K562 (cell line): ENCODE measurements around the gene COPS8. TPM values are rescaled to one million over a fixed set of nuclear protein-coding genes. Genes with fewer than 3 reads are reported as not detected.

Source experiments
- ATAC-seq: fragments of 200-7000 bp; cut with Tn5 transposase; 3 replicates; pipeline ENCODE4 v1.9.1; 2020; ENCODE audit warnings: moderate library complexity
- BruUV-seq: library from RNA; stranded (reverse); fragments of 400-500 nt; replicated peaks from 2 replicates; lab custom pipeline; 2021; lab: Mats Ljungman, UMichigan
- CTCF ChIA-PET: fragments of 300-600 bp; formaldehyde crosslinking; extraction: SDS; loops from one replicate; lab custom pipeline; 2021; ENCODE audit warnings: low intra/inter-chr PET ratio; lab: Yijun Ruan, JAX
- POLR2A ChIA-PET: fragments of 300-600, 350-650 bp; sonication (Branson Sonifier 250); formaldehyde crosslinking; extraction: SDS; loops from one replicate; lab custom pipeline; 2021; ENCODE audit warnings: antibody characterized with exemption, inconsistent platforms; lab: Yijun Ruan, JAX
- DNase-seq, 4 experiments: peaks; one replicate each; pipeline versions ENCODE4 v3.0.0 to v3.0.0-alpha.2; 2011 to 2018; ENCODE audit warnings: low spot score in 3 of 4, mixed read lengths in 3 of 4; ENCODE audit errors: extremely low read depth in 1 of 4
- FAIRE-seq: peaks from 2 replicates; lab custom pipeline; 2011; peaks lifted over from hg19 to GRCh38; lab: Jason Lieb, UNC
- H2AFZ ChIP-seq: 2 replicates; pipeline ENCODE4 v1.6.0; 2011; ENCODE audit warnings: low read depth, low read length, control low read depth, inconsistent platforms
- H3K27ac ChIP-seq: fragments of 200-600 bp; 3 replicates; pipeline ENCODE4 v1.8.0; 2011; ENCODE audit warnings: low read depth, mild to moderate bottlenecking, control low read depth, inconsistent platforms, low read length, moderate library complexity, mixed read lengths; ENCODE audit errors: extremely low read depth
- H3K27me3 ChIP-seq, 2 experiments: fragments of 300-600 bp in 1 of 2; 2 replicates in 1 of 2; 3 replicates in 1 of 2; pipeline versions ENCODE4 v1.6.0 to v1.8.0; 2011; ENCODE audit warnings: inconsistent platforms in 2 of 2, low read length in 2 of 2, mild to moderate bottlenecking in 1 of 2, mixed read lengths in 1 of 2, moderate library complexity in 1 of 2; ENCODE audit not compliant: control insufficient read depth in 2 of 2, insufficient read depth in 2 of 2
- H3K36me3 ChIP-seq: fragments of 300-600 bp; 3 replicates; pipeline ENCODE4 v1.8.0; 2011; ENCODE audit warnings: mild to moderate bottlenecking, low read length, inconsistent platforms; ENCODE audit not compliant: control insufficient read depth, insufficient read depth
- H3K4me1 ChIP-seq, 2 experiments: fragments of 200-600 bp in 1 of 2; replicated peaks in 1 of 2; 2 replicates in 1 of 2; 3 replicates in 1 of 2; pipeline versions ENCODE4 v1.5.1 to v1.8.0; 2011; ENCODE audit warnings: inconsistent platforms in 2 of 2, low read length in 2 of 2, mild to moderate bottlenecking in 1 of 2, mixed read lengths in 1 of 2, moderate library complexity in 1 of 2; ENCODE audit not compliant: control insufficient read depth in 2 of 2, insufficient read depth in 2 of 2
- H3K4me2 ChIP-seq: 2 replicates; pipeline ENCODE4 v1.6.1; 2011; ENCODE audit warnings: low read length, control low read depth, inconsistent platforms, mixed read lengths; ENCODE audit not compliant: insufficient read depth
- H3K4me3 ChIP-seq: fragments of 200-600 bp; sonication (generic), shearing (Covaris generic); 2 replicates; pipeline ENCODE4 v1.5.1; 2016; ENCODE audit warnings: control low read depth, inconsistent platforms
- H3K79me2 ChIP-seq: fragments of 200-600 bp; 3 replicates; pipeline ENCODE4 v1.8.0; 2011; ENCODE audit warnings: low read length, inconsistent platforms; ENCODE audit not compliant: control insufficient read depth, insufficient read depth
- H3K9ac ChIP-seq, 2 experiments: 2 replicates each; pipeline versions ENCODE4 v1.6.0 to v1.6.1; 2011; ENCODE audit warnings: low read depth in 2 of 2, low read length in 2 of 2, control low read depth in 1 of 2, inconsistent platforms in 1 of 2, mild to moderate bottlenecking in 1 of 2, mixed read lengths in 1 of 2; ENCODE audit not compliant: insufficient read depth in 1 of 2
- H3K9me1 ChIP-seq: one replicate; pipeline ENCODE4 v1.6.0; 2011; ENCODE audit warnings: inconsistent platforms, mild to moderate bottlenecking, low read length, moderate library complexity; ENCODE audit not compliant: control insufficient read depth, insufficient read depth
- H3K9me3 ChIP-seq: replicated peaks from 2 replicates; pipeline ENCODE4 v1.5.1; 2011; ENCODE audit warnings: low read depth, low read length, inconsistent platforms; ENCODE audit not compliant: control insufficient read depth, insufficient read depth
- H4K20me1 ChIP-seq: replicated peaks from 2 replicates; pipeline ENCODE4 v1.6.1; 2011; ENCODE audit warnings: low read length, inconsistent platforms, mixed read lengths; ENCODE audit not compliant: control insufficient read depth, insufficient read depth
- DNMT1 ChIP-seq: fragments of 450-650 bp; IDR thresholded peaks from 2 replicates; pipeline ENCODE4 v1.6.1; 2016; ENCODE audit warnings: antibody characterized with exemption, mild to moderate bottlenecking
- EP400 ChIP-seq: fragments of 450-650 bp; IDR thresholded peaks from 2 replicates; pipeline ENCODE4 v1.6.1; 2017; ENCODE audit warnings: antibody characterized with exemption, mild to moderate bottlenecking, moderate library complexity
- ETV6 ChIP-seq, 3 experiments: fragments of 150-350 bp in 1 of 3; sonication (generic) in 1 of 3; formaldehyde crosslinking in 1 of 3; IDR thresholded peaks; 2 replicates each; pipeline versions ENCODE4 v1.6.1 to v1.8.0; 2014 to 2022; ENCODE audit warnings: borderline replicate concordance in 2 of 3, low read depth in 2 of 3, antibody characterized with exemption in 1 of 3, low read length in 1 of 3, mild to moderate bottlenecking in 1 of 3, missing genetic modification reagents in 1 of 3
- MLLT1 ChIP-seq, 2 experiments: fragments of 450-650 bp; IDR thresholded peaks; 2 replicates each; pipeline ENCODE4 v1.6.1; 2016
- ZNF134 ChIP-seq: fragments of 250-450 bp; sonication (Bioruptor Pico); conservative IDR thresholded peaks from 2 replicates; pipeline ENCODE4 v1.4.0; 2020
- ZNF212 ChIP-seq: fragments of 450-650 bp; formaldehyde crosslinking; IDR thresholded peaks from 2 replicates; pipeline ENCODE4 v1.4.0; 2020; ENCODE audit warnings: mild to moderate bottlenecking
- ZNF431 ChIP-seq: sonication (generic); formaldehyde crosslinking; IDR thresholded peaks from 2 replicates; pipeline ENCODE4 v1.8.0; 2022; ENCODE audit warnings: mild to moderate bottlenecking, missing genetic modification reagents
- WGBS: fragments of 100-300 bp; shearing (Covaris generic); methylation state at CpG from one replicate; pipeline ENCODE4 v1.1.6; 2016; ENCODE audit warnings: low coverage, mixed read lengths; ENCODE audit not compliant: insufficient coverage; ENCODE audit errors: missing lambda C conversion rate; 5-methylcytosine and 5-hydroxymethylcytosine counted together
- in situ Hi-C: fragments of 300-500 bp; cut with MboI; formaldehyde crosslinking; loops from 4 replicates; pipeline ENCODE4 v1.15.0; 2018; ENCODE audit warnings: inconsistent platforms, mixed read lengths
- intact Hi-C: fragments of 100-400 bp; cut with micrococcal nuclease; formaldehyde crosslinking; loops from 2 replicates; pipeline ENCODE4 v1.14.2; 2022
- polyA plus RNA-seq, 8 experiments: library from polyadenylated mRNA; depleted of rRNA in 4 of 8; stranded (reverse) in 5 of 8; unstranded in 3 of 8; fragments of >200 nt; fragmentation: Nextera tagmentation in 2 of 8; fragmentation: Illumina TruSeq in 1 of 8; extraction: Ambion mirVana in 2 of 8; extraction: Trizol in 1 of 8; gene quantifications; 2 replicates each; pipeline versions ENCODE4 v1.2.1 to v1.2.3, GENCODE V29; 2011 to 2014; ENCODE audit warnings: inconsistent platforms in 1 of 8, missing spikeins in 1 of 8
- total RNA-seq, 7 experiments: library from RNA; depleted of rRNA in 6 of 7; stranded (reverse); fragments of >200 nt in 6 of 7; fragmentation: Illumina TruSeq in 2 of 7; extraction: Trizol in 2 of 7; gene quantifications; 2 replicates each; pipeline versions ENCODE4 v1.2.1 to v1.2.3, GENCODE V29; 2011 to 2021; ENCODE audit warnings: low replicate concordance in 1 of 7

The COPS8 gene
- total and polyA plus RNA-seq, 9 of the 15 experiments (the other 6 are each of a cell fraction or from before 2014, with no cell fraction given), result 28.2 to 97.3 (median 58.9) TPM

GRCh38 chr2:237136824-237137223 lies 51.1 kb downstream of the COPS8 start:
- no peaks in the 10 kb centered on the region for H3K9me3 ChIP-seq
- DNase-seq (no peak), FAIRE-seq (no peak), ATAC-seq (no peak)
- WGBS, result under 1% methylated on average over 9 of the region's 9 CpGs
- no peaks in the 10 kb centered on the region for H3K27me3 ChIP-seq
- ChIA-PET CTCF (no interaction called here), POLR2A (no interaction called here)
- H3K9me1 ChIP-seq, result no peaks in the 10 kb centered on the region
- H4K20me1 ChIP-seq, result no peaks in the 10 kb centered on the region
- no peak overlapping the region for H2AFZ ChIP-seq
- no peaks in the 10 kb centered on the region for H3K79me2 ChIP-seq
- no TSS peak for BruUV-seq
- H3K9ac ChIP-seq, result no peak overlapping the region
- no peak overlapping the region for H3K4me2 ChIP-seq
- H3K4me1 ChIP-seq, result no peaks in the 10 kb centered on the region
- H3K4me3 ChIP-seq, result no peak overlapping the region
- intact Hi-C loops, result no loop called here
- no peak overlapping the region for H3K27ac ChIP-seq
- no peaks in the 10 kb centered on the region for H3K36me3 ChIP-seq
- no peak for TF ChIP-seq EP400
- no peak for TF ChIP-seq MLLT1 (IDR thresholded peaks at IDR 0.05)
- TF ChIP-seq DNMT1, result no peak
- TF ChIP-seq ETV6 (IDR thresholded peaks at IDR 0.05; ENCODE audit: borderline replicate concordance in 1 of 2, low read depth in 2 of 2, low read length in 1 of 2), result no peak
- TF ChIP-seq ETV6 (CRISPR knock-in tag; IDR thresholded peaks at IDR 0.05; ENCODE audit: borderline replicate concordance), result no peak
- TF ChIP-seq ZNF431 (CRISPR knock-in tag), result no peak
- no peak for TF ChIP-seq ZNF134
- TF ChIP-seq ZNF212 (CRISPR knock-in tag), result no peak
- in situ Hi-C loops, result no loop called here
